ENCODE results near the gene SLC35F3. TPM values are rescaled to one million over a fixed set of nuclear protein-coding genes. Genes with fewer than 3 reads are reported as not detected.

Gene SLC35F3
- total RNA-seq, 1 experiment from 2014 or later, result 0.94 TPM

- TF ChIP-seq EMX1 (CRISPR knock-in tag; IDR thresholded peaks at IDR 0.05), result no peak
- TF ChIP-seq NR1H2 (CRISPR knock-in tag; IDR thresholded peaks at IDR 0.05), result no peak
- no peak for TF ChIP-seq SMAD4 (CRISPR knock-in tag; IDR thresholded peaks at IDR 0.05)
- TF ChIP-seq E2F4 (CRISPR knock-in tag; IDR thresholded peaks at IDR 0.05; ENCODE audit: borderline replicate concordance, low read depth), result no peak
- no peak for TF ChIP-seq NFE2L1 (CRISPR knock-in tag; IDR thresholded peaks at IDR 0.05)
- TF ChIP-seq NFATC4 (CRISPR knock-in tag; IDR thresholded peaks at IDR 0.05), result no peak
- TF ChIP-seq NR3C1 (CRISPR knock-in tag; conservative IDR thresholded peaks at IDR 0.05; ENCODE audit: low read depth), result no peak
- TF ChIP-seq ELF4 (CRISPR knock-in tag; IDR thresholded peaks at IDR 0.05; ENCODE audit: low read depth), result no peak
- no peak for TF ChIP-seq GABPB1 (CRISPR knock-in tag; IDR thresholded peaks at IDR 0.05)
- TF ChIP-seq ZNF671 (CRISPR knock-in tag; IDR thresholded peaks at IDR 0.05), result no peak
- no peak for TF ChIP-seq CREM (CRISPR knock-in tag; IDR thresholded peaks at IDR 0.05)
- no peak for TF ChIP-seq CBFB (CRISPR knock-in tag; IDR thresholded peaks at IDR 0.05; ENCODE audit: low read depth)
Measured at GRCh38 chr1:234313171-234313570, 408.7 kb downstream of the SLC35F3 start (continued).

- TF ChIP-seq GABPB1 (CRISPR knock-in tag; IDR thresholded peaks at IDR 0.05), result no peak
- TF ChIP-seq ZNF425 (CRISPR knock-in tag; conservative IDR thresholded peaks at IDR 0.05), result no peak
- no peak for TF ChIP-seq MYBL2 (CRISPR knock-in tag; IDR thresholded peaks at IDR 0.05)
- no peak for TF ChIP-seq ZSCAN18 (CRISPR knock-in tag; IDR thresholded peaks at IDR 0.05)
- TF ChIP-seq MLX (CRISPR knock-in tag; IDR thresholded peaks at IDR 0.05), result no peak
- no peak for TF ChIP-seq E2F5 (CRISPR knock-in tag; IDR thresholded peaks at IDR 0.05)
- no peak for TF ChIP-seq CDX4 (CRISPR knock-in tag; IDR thresholded peaks at IDR 0.05; ENCODE audit: borderline replicate concordance)
- no peak for TF ChIP-seq MXD4 (CRISPR knock-in tag; IDR thresholded peaks at IDR 0.05; ENCODE audit: borderline replicate concordance)
- no peak for TF ChIP-seq RELA (CRISPR knock-in tag; IDR thresholded peaks at IDR 0.05; ENCODE audit: borderline replicate concordance)
- TF ChIP-seq OVOL2 (CRISPR knock-in tag; IDR thresholded peaks at IDR 0.05; ENCODE audit: borderline replicate concordance), result no peak
- no peak for TF ChIP-seq USF2 (CRISPR knock-in tag; IDR thresholded peaks at IDR 0.05)
- no peak for TF ChIP-seq STAT6 (CRISPR knock-in tag; conservative IDR thresholded peaks at IDR 0.05; ENCODE audit: low read depth)
- TF ChIP-seq ESRRA (CRISPR knock-in tag; IDR thresholded peaks at IDR 0.05; ENCODE audit: borderline replicate concordance), result no peak
- ATAC-seq (no peak), DNase-seq (ENCODE audit: low spot score) (no peak)
- Mint-ChIP-seq H3K4me3 (no peak overlapping the region), H3K9me3 (peaks cover 3% of the 10 kb centered on the region; the same call in 1 of the 2 replicates), H3K4me1 (peaks cover 36% of the 10 kb centered on the region), H3K27me3 (ENCODE audit: low read depth) (peaks cover 25% of the 10 kb centered on the region), H3K36me3 (no peaks in the 10 kb centered on the region; the same call in 1 of the 2 replicates), H3K27ac (no peak overlapping the region)
- CTCF ChIA-PET, result interaction anchor here (0.7 kb wide), 1 partner anchor 102 kb away, joined by 4 read pairs; no protein-coding TSS in a partner anchor
- POLR2A ChIA-PET, result no interaction called here
Measured at GRCh38 chr1:234315091-234315541, 410.6 kb downstream of the SLC35F3 start.
